HepG2 (cell line): ENCODE measurements around the gene MYLK. TPM values are rescaled to one million over a fixed set of nuclear protein-coding genes. Genes with fewer than 3 reads are reported as not detected.

Experiments
- CREM ChIP-seq, 2 experiments: sonication (generic) in 1 of 2; formaldehyde crosslinking in 1 of 2; IDR thresholded peaks; 2 replicates each; pipeline versions ENCODE4 v1.4.0 to v1.6.1; 2016 to 2020; ENCODE audit warnings: antibody characterized with exemption in 1 of 2, mild to moderate bottlenecking in 1 of 2, missing genetic modification reagents in 1 of 2
- DMTF1 ChIP-seq: sonication (generic); formaldehyde crosslinking; IDR thresholded peaks from 2 replicates; pipeline ENCODE4 v1.4.0; 2020; ENCODE audit warnings: mild to moderate bottlenecking, missing genetic modification reagents
- HOXD1 ChIP-seq: sonication (generic); formaldehyde crosslinking; IDR thresholded peaks from 2 replicates; pipeline ENCODE4 v1.5.0; 2020; ENCODE audit warnings: missing genetic modification reagents
- KLF13 ChIP-seq: sonication (generic); formaldehyde crosslinking; IDR thresholded peaks from 2 replicates; pipeline ENCODE4 v1.4.0; 2020; ENCODE audit warnings: mild to moderate bottlenecking, missing genetic modification reagents
- MBNL3 ChIP-seq: fragments of 250-450 bp; sonication (Bioruptor Pico); conservative IDR thresholded peaks from 2 replicates; pipeline ENCODE4 v1.8.0; 2022; ENCODE audit warnings: mild to moderate bottlenecking, inconsistent platforms
- NR2C2 ChIP-seq: sonication (generic); formaldehyde crosslinking; IDR thresholded peaks from 2 replicates; pipeline ENCODE4 v1.4.0; 2020; ENCODE audit warnings: missing genetic modification reagents, mild to moderate bottlenecking, moderate library complexity, borderline replicate concordance
- TCF7L2 ChIP-seq: IDR thresholded peaks from 2 replicates; pipeline ENCODE4 v1.6.1; 2011; ENCODE audit warnings: mild to moderate bottlenecking, low read depth, low read length, moderate library complexity
- XBP1 ChIP-seq: sonication (generic); formaldehyde crosslinking; IDR thresholded peaks from 2 replicates; pipeline ENCODE4 v1.5.0; 2020; ENCODE audit warnings: missing genetic modification reagents
- ZBTB42 ChIP-seq: sonication (generic); formaldehyde crosslinking; IDR thresholded peaks from 2 replicates; pipeline ENCODE4 v1.5.0; 2020; ENCODE audit warnings: mild to moderate bottlenecking, missing genetic modification reagents
- ZFP62 ChIP-seq: sonication (generic); formaldehyde crosslinking; IDR thresholded peaks from 2 replicates; pipeline ENCODE4 v1.4.0; 2020; ENCODE audit warnings: missing genetic modification reagents
- ZNF280B ChIP-seq: sonication (generic); formaldehyde crosslinking; IDR thresholded peaks from 2 replicates; pipeline ENCODE4 v1.5.0; 2020; ENCODE audit warnings: missing genetic modification reagents, mild to moderate bottlenecking, borderline replicate concordance
- ZNF343 ChIP-seq: sonication (generic); formaldehyde crosslinking; IDR thresholded peaks from 2 replicates; pipeline ENCODE4 v1.4.0; 2020; ENCODE audit warnings: mild to moderate bottlenecking, missing genetic modification reagents
- ZNF569 ChIP-seq: sonication (generic); formaldehyde crosslinking; IDR thresholded peaks from 2 replicates; pipeline ENCODE4 v1.5.0; 2020; ENCODE audit warnings: mild to moderate bottlenecking, missing genetic modification reagents, moderate library complexity, borderline replicate concordance
- ZNF670 ChIP-seq: sonication (generic); formaldehyde crosslinking; IDR thresholded peaks from 2 replicates; pipeline ENCODE4 v1.8.0; 2022; ENCODE audit warnings: mild to moderate bottlenecking, missing genetic modification reagents, borderline replicate concordance
- ZNF7 ChIP-seq: IDR thresholded peaks from 2 replicates; pipeline ENCODE4 v1.6.1; 2016; ENCODE audit warnings: missing biosample characterization, missing genetic modification reagents
- ZNF746 ChIP-seq: sonication (generic); formaldehyde crosslinking; IDR thresholded peaks from 2 replicates; pipeline ENCODE4 v1.8.0; 2022; ENCODE audit warnings: mild to moderate bottlenecking, missing genetic modification reagents
- ZNF747 ChIP-seq: sonication (generic); formaldehyde crosslinking; IDR thresholded peaks from 2 replicates; pipeline ENCODE4 v1.8.1; 2023; ENCODE audit warnings: missing genetic modification reagents, mild to moderate bottlenecking, borderline replicate concordance
- polyA plus RNA-seq, 8 experiments: library from polyadenylated mRNA; depleted of rRNA in 3 of 8; stranded (reverse) in 7 of 8; unstranded in 1 of 8; fragments of >200 nt; fragmentation: Illumina TruSeq in 4 of 8; extraction: Trizol in 4 of 8; gene quantifications; 2 replicates each; pipeline versions ENCODE4 v1.2.1 to v1.2.3, GENCODE V29; 2011 to 2016; ENCODE audit warnings: low read depth in 4 of 8, missing spikeins in 1 of 8, mixed read lengths in 1 of 8; ENCODE audit not compliant: insufficient read depth in 1 of 8
- total RNA-seq, 5 experiments: library from RNA; depleted of rRNA; stranded (reverse); fragments of >200 nt; fragmentation: Illumina TruSeq; extraction: Trizol; gene quantifications; 2 replicates each; pipeline ENCODE4 v1.2.3, GENCODE V29; 2016; ENCODE audit warnings: low read depth in 1 of 5
- TF ChIP-seq, protein P1 (sequence below): IDR thresholded peaks from 2 replicates; pipeline ENCODE4 v1.6.1; 2016; ENCODE audit warnings: low read depth
- TF ChIP-seq, protein P2 (sequence below): IDR thresholded peaks from 2 replicates; pipeline ENCODE4 v1.6.1; 2012; ENCODE audit warnings: inconsistent platforms
- TF ChIP-seq, protein P3 (sequence below): sonication (generic); formaldehyde crosslinking; IDR thresholded peaks from 2 replicates; pipeline ENCODE4; 2020; ENCODE audit warnings: missing genetic modification reagents, mild to moderate bottlenecking, borderline replicate concordance

MYLK gene
- total and polyA plus RNA-seq, 2 of the 13 experiments (the other 11 are each of a cell fraction or from before 2014, with no cell fraction given) = 10.6 to 34.9 TPM

GRCh38 chr3:123642182-123642956 lies 241.8 kb downstream of the MYLK start (continued):
- no peak for TF ChIP-seq ZNF746
- TF ChIP-seq ZNF7 (CRISPR knock-in tag) = no peak
- TF ChIP-seq ZNF670 (CRISPR knock-in tag) = no peak
- no peak for TF ChIP-seq ZBTB42 (CRISPR knock-in tag)
- no peak for TF ChIP-seq ZNF280B (CRISPR knock-in tag)
- no peak for TF ChIP-seq ZNF747
- no peak for TF ChIP-seq NR2C2 (CRISPR knock-in tag)
- no peak for TF ChIP-seq XBP1
- TF ChIP-seq, protein P1, sequence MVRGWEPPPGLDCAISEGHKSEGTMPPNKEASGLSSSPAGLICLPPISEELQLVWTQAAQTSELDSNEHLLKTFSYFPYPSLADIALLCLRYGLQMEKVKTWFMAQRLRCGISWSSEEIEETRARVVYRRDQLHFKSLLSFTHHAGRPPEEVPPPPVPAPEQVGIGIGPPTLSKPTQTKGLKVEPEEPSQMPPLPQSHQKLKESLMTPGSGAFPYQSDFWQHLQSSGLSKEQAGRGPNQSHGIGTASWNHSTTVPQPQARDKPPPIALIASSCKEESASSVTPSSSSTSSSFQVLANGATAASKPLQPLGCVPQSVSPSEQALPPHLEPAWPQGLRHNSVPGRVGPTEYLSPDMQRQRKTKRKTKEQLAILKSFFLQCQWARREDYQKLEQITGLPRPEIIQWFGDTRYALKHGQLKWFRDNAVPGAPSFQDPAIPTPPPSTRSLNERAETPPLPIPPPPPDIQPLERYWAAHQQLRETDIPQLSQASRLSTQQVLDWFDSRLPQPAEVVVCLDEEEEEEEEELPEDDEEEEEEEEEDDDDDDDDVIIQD (CRISPR knock-in tag) = 0 out of 2 replicates have a peak, but pooled peaks have one; percentile 53
- no peak for TF ChIP-seq CREM (IDR thresholded peaks at IDR 0.05)
- TF ChIP-seq CREM (CRISPR knock-in tag; IDR thresholded peaks at IDR 0.05) = no peak
- TF ChIP-seq, protein P2, sequence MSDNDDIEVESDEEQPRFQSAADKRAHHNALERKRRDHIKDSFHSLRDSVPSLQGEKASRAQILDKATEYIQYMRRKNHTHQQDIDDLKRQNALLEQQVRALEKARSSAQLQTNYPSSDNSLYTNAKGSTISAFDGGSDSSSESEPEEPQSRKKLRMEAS = peak; percentile 72
- no peak for TF ChIP-seq DMTF1 (CRISPR knock-in tag)
- no peak for TF ChIP-seq ZFP62 (CRISPR knock-in tag)
- TF ChIP-seq TCF7L2 = no peak
- TF ChIP-seq ZNF343 (CRISPR knock-in tag) = no peak
- no peak for TF ChIP-seq HOXD1 (CRISPR knock-in tag)
- TF ChIP-seq ZNF569 = no peak
- TF ChIP-seq, protein P3, sequence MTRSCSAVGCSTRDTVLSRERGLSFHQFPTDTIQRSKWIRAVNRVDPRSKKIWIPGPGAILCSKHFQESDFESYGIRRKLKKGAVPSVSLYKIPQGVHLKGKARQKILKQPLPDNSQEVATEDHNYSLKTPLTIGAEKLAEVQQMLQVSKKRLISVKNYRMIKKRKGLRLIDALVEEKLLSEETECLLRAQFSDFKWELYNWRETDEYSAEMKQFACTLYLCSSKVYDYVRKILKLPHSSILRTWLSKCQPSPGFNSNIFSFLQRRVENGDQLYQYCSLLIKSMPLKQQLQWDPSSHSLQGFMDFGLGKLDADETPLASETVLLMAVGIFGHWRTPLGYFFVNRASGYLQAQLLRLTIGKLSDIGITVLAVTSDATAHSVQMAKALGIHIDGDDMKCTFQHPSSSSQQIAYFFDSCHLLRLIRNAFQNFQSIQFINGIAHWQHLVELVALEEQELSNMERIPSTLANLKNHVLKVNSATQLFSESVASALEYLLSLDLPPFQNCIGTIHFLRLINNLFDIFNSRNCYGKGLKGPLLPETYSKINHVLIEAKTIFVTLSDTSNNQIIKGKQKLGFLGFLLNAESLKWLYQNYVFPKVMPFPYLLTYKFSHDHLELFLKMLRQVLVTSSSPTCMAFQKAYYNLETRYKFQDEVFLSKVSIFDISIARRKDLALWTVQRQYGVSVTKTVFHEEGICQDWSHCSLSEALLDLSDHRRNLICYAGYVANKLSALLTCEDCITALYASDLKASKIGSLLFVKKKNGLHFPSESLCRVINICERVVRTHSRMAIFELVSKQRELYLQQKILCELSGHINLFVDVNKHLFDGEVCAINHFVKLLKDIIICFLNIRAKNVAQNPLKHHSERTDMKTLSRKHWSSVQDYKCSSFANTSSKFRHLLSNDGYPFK (CRISPR knock-in tag) = peak; percentile 63; the same call in 1 of the 2 replicates
- no peak for TF ChIP-seq MBNL3 (CRISPR knock-in tag)
- no peak for TF ChIP-seq KLF13
